ENCODE data around the gene PPP1R1B.

Gene PPP1R1B

GRCh38 chr17:39679521-39680192 lies 52.9 kb downstream of the PPP1R1B start:
- no peak for TF ChIP-seq CTCF (IDR thresholded peaks at IDR 0.05; ENCODE audit: control insufficient read depth, extremely low read depth, insufficient read depth)
- H3K4me3 ChIP-seq (ENCODE audit: low read depth, low read length) = no peak overlapping the region
- DNase-seq (ENCODE audit: low read depth) = no peak

GRCh38 chr17:39683295-39683939 lies 56.7 kb downstream of the PPP1R1B start:
- H3K4me3 ChIP-seq (ENCODE audit: low read depth, low read length) = no peak overlapping the region
- TF ChIP-seq CTCF (IDR thresholded peaks at IDR 0.05; ENCODE audit: control insufficient read depth, extremely low read depth, insufficient read depth) = no peak
- DNase-seq (ENCODE audit: low read depth) = no peak

- no peak for DNase-seq (ENCODE audit: low read depth)
- no peak for TF ChIP-seq CTCF (IDR thresholded peaks at IDR 0.05; ENCODE audit: control insufficient read depth, extremely low read depth, insufficient read depth)
Observed at GRCh38 chr17:39684369-39685192, 57.8 kb downstream of the PPP1R1B start.

More at GRCh38 chr17:39684369-39685192, 57.8 kb downstream of the PPP1R1B start:
- no peak overlapping the region for H3K4me3 ChIP-seq (ENCODE audit: low read depth, low read length)

Measured in LNCaP clone FGC (cell line).